ENCODE results near the gene SERPINB1.
"Not testable (repeated sequence)": the region's sequence is repeated elsewhere in the genome, so short reads cannot be mapped to it uniquely, and the experiment has no call there.

SERPINB1 gene

GRCh38 chr6:2841264-2842138 is at the start of gene SERPINB1:
TSS of gene SERPINB1 (minus strand) at chr6:2841863. CDS start at chr6:2840586, 1,277 bp downstream.
- DNase-seq, result peak; percentile 31

GRCh38 chr6:2890976-2891767 is 49.5 kb upstream of the SERPINB1 start:
- no peak for DNase-seq

- no peak for DNase-seq
Measured at GRCh38 chr6:2885967-2886735, 44.5 kb upstream of the SERPINB1 start.

- no peak for DNase-seq
Measured at GRCh38 chr6:2884804-2885203, 43.1 kb upstream of the SERPINB1 start.

- DNase-seq, result no peak
Measured at GRCh38 chr6:2883673-2884072, 42.0 kb upstream of the SERPINB1 start.

- no peak for DNase-seq
Measured at GRCh38 chr6:2881423-2881822, 39.8 kb upstream of the SERPINB1 start.

GRCh38 chr6:2880156-2880555 is 38.5 kb upstream of the SERPINB1 start:
- DNase-seq, result not testable (repeated sequence)

- no peak for DNase-seq
Measured at GRCh38 chr6:2877960-2878359, 36.3 kb upstream of the SERPINB1 start.

- no peak for DNase-seq
Measured at GRCh38 chr6:2877057-2877882, 35.6 kb upstream of the SERPINB1 start.

- no peak for DNase-seq
Measured at GRCh38 chr6:2876210-2877056, 34.8 kb upstream of the SERPINB1 start.

GRCh38 chr6:2875359-2876191 is 33.9 kb upstream of the SERPINB1 start:
- DNase-seq, result no peak

GRCh38 chr6:2873643-2874042 is 32.0 kb upstream of the SERPINB1 start:
- DNase-seq, result no peak

- no peak for DNase-seq
Measured at GRCh38 chr6:2872423-2873358, 31.0 kb upstream of the SERPINB1 start.

GRCh38 chr6:2871953-2872352 is 30.3 kb upstream of the SERPINB1 start:
- no peak for DNase-seq

GRCh38 chr6:2871102-2871501 is 29.4 kb upstream of the SERPINB1 start:
- DNase-seq, result no peak

GRCh38 chr6:2870046-2870636 is 28.5 kb upstream of the SERPINB1 start:
- no peak for DNase-seq

GRCh38 chr6:2868637-2869036 is 27.0 kb upstream of the SERPINB1 start:
- no peak for DNase-seq

- no peak for DNase-seq
Measured at GRCh38 chr6:2866171-2866846, 24.6 kb upstream of the SERPINB1 start.

Measured in T1000 (cell line).